RWPE2 (cell line): Measurements from ENCODE around the gene TCF7L2.

Experiments
- ATAC-seq: fragments of 200-7000 bp; cut with Tn5 transposase; 3 replicates; pipeline ENCODE4 v1.9.1; 2021; ENCODE audit warnings: low read depth
- DNase-seq: peaks from one replicate; pipeline ENCODE4 v3.0.0-alpha.2; 2020; ENCODE audit warnings: low spot score
- H3K27ac ChIP-seq: fragments of 450-650 bp; 2 replicates; pipeline ENCODE4 v1.5.1; 2017; ENCODE audit warnings: mild to moderate bottlenecking; ENCODE audit not compliant: poor library complexity, severe bottlenecking
- H3K27me3 ChIP-seq: fragments of 250-450 bp; sonication (Bioruptor Pico); 2 replicates; pipeline ENCODE4 v1.5.1; 2021; ENCODE audit warnings: mild to moderate bottlenecking, moderate library complexity; ENCODE audit not compliant: insufficient read depth, poor library complexity, severe bottlenecking
- H3K36me3 ChIP-seq: fragments of 250-450 bp; sonication (Bioruptor Pico); 2 replicates; pipeline ENCODE4 v1.5.1; 2020; ENCODE audit warnings: low read depth, mild to moderate bottlenecking, moderate library complexity
- H3K4me1 ChIP-seq: fragments of 250-450 bp; sonication (Bioruptor Pico); 2 replicates; pipeline ENCODE4 v1.5.1; 2021; ENCODE audit warnings: mild to moderate bottlenecking, moderate library complexity; ENCODE audit not compliant: insufficient read depth, poor library complexity, severe bottlenecking
- H3K4me3 ChIP-seq: fragments of 250-450 bp; sonication (Bioruptor Pico); 2 replicates; pipeline ENCODE4 v1.5.1; 2021; ENCODE audit warnings: mild to moderate bottlenecking, moderate library complexity; ENCODE audit not compliant: severe bottlenecking
- H3K9me3 ChIP-seq: fragments of 250-450 bp; sonication (Bioruptor Pico); 2 replicates; pipeline ENCODE4 v1.5.1; 2021; ENCODE audit warnings: mild to moderate bottlenecking, moderate library complexity; ENCODE audit not compliant: severe bottlenecking
- TF ChIP-seq, protein P1 (sequence below): fragments of 450-650 bp; IDR thresholded peaks from one replicate; pipeline ENCODE4 v1.5.1; 2017; ENCODE audit warnings: mild to moderate bottlenecking, moderate library complexity; ENCODE audit not compliant: poor library complexity, severe bottlenecking

Gene TCF7L2

DNA sequence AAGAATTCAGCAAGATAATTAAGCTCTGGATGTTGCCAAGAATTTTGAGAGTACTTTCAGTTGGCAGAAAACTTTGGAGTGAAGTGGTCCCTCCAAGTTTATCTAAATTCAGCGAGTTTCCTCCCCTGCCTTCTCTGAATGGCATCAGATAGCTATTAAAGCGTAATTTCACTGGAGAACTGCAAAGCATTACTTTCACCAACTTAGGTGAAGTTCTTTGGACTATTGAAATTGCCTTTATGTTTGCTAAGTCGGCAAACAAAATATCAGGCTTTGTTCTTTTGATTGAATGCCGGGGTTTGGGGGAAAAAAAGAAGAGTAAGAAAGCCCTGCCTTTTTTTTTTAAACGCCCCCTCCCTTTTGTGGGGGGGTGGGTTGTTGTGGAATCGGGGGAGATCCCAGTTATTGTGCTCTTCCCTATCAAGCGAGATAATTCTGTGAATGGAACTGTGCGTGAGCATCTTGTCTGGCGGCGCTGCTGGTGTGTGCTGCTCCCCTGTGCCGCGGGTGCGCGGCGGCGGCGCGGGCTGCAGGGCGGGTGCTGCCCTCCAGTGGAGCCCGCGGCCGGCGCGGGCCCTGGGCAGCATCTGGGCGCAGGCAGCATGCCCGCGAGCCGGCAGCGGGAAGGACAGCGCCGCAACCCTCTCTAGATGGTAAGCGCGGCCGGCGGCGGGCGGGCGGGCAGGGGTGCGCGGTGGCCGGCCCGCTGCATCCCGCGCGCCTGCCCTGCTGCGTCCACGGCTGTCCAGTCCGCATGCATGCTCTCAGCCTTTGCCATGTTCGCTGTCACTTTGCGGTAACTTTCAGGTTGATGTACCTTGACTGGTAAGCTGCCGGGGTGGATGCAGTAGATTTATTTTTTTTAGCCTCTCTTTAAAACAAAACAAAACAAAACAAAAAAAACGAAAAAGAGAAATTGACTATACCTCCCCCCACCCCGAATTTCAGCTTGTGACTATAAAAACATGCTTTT lies 176.5 kb downstream of the TCF7L2 start:
- ATAC-seq: peak; percentile 99
- H3K27me3 ChIP-seq: no peaks in the 10 kb centered on the region
- H3K27ac ChIP-seq: no peak overlapping the region
- peak overlapping the region; percentile 8 for H3K4me3 ChIP-seq
- TF ChIP-seq, protein P1, sequence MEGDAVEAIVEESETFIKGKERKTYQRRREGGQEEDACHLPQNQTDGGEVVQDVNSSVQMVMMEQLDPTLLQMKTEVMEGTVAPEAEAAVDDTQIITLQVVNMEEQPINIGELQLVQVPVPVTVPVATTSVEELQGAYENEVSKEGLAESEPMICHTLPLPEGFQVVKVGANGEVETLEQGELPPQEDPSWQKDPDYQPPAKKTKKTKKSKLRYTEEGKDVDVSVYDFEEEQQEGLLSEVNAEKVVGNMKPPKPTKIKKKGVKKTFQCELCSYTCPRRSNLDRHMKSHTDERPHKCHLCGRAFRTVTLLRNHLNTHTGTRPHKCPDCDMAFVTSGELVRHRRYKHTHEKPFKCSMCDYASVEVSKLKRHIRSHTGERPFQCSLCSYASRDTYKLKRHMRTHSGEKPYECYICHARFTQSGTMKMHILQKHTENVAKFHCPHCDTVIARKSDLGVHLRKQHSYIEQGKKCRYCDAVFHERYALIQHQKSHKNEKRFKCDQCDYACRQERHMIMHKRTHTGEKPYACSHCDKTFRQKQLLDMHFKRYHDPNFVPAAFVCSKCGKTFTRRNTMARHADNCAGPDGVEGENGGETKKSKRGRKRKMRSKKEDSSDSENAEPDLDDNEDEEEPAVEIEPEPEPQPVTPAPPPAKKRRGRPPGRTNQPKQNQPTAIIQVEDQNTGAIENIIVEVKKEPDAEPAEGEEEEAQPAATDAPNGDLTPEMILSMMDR: peak; percentile 98
- H3K4me1 ChIP-seq: peaks cover 14% of the 10 kb centered on the region
- peak; percentile 71 for DNase-seq
- H3K9me3 ChIP-seq: no peaks in the 10 kb centered on the region
- no peaks in the 10 kb centered on the region for H3K36me3 ChIP-seq

DNA sequence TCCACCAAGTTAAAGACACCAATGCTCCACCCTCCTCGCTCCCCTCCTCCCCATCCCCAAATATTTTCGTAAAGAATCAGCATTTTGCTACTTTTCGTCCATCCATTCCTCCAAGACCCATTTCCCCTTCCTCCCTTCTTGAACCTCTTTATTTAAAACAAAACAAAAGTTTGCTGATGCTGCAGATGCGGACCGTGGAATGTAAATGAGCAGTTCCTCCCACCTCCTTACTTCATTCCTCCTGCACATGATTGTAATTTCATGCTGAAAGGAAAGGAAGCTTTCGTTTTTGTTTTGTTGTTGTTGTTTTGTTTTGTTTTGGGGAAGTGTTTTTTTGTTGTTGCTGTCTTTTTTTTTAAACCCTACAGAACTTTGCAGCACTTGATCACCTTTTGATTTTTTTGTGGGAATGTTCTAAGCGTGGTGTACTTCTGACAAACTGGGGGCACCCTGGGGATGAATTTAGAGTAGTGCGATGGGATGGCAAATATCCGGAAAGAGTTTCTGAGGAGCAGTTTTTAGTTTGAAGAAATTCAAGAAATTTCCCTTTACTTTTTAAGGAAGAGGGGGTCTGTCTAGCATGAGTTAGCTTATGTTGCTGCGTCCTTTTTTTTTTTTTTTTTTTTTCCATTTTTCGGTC lies 177.3 kb downstream of the TCF7L2 start:
- Histone ChIP-seq H3K36me3 (no peaks in the 10 kb centered on the region), H3K9me3 (no peaks in the 10 kb centered on the region), H3K27ac (no peak overlapping the region), H3K27me3 (no peaks in the 10 kb centered on the region), H3K4me3 (no peak overlapping the region), H3K4me1 (peaks cover 23% of the 10 kb centered on the region)
- ATAC-seq (no peak), DNase-seq (no peak)
- TF ChIP-seq, protein P1: no peak

DNA sequence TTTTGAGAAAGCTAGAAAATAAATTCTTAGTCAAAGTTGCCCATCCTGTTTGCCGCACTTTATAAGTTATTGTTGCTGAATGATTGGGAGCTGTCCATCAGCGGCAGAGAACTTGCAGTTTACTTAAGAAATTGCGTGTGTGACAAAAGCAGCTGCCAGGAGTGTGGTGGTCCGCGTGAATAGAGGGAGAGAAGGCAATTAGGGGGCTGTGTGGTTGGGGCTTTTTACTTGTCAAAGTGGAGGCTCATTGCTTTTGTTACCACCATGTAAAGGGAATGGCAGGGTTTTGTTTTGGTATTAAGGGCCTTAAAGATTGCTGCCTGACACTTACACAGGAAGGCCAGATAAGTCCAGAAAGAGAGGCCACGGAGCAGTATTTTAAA lies 177.8 kb downstream of the TCF7L2 start:
- Histone ChIP-seq H3K36me3 (no peaks in the 10 kb centered on the region), H3K27me3 (no peaks in the 10 kb centered on the region), H3K4me1 (peaks cover 23% of the 10 kb centered on the region), H3K27ac (no peak overlapping the region), H3K9me3 (no peaks in the 10 kb centered on the region), H3K4me3 (no peak overlapping the region)
- TF ChIP-seq, protein P1: no peak
- DNase-seq (no peak), ATAC-seq (no peak)

DNA sequence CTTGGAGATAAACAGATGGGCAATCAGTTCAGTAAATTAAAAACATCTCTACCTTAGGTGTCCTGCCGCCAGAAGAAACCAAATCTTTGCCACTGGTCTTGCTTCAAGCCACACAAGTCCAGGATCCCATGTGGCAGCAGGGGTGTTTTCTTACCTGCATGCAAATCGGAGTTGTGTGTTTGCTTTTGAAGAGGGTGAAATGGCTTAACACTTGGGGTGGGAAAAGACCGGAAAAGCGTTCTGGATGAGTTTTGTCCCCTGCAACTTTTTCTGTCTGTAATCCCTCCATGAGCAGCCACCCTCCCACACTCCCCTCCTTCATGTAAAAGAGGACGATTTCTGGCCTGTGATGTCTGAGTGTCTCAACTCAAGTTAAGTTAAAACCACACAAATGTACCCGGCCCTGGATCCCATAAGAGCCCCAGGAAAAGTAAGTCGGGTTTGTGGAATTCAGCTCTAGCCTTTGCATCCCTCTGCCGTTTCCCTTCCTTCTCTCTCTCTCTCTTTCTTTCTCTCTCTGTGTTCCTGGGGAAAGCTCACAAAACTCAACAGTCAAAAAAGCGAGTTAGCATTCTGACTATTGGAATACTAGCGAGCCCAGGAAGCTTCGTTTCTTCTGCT lies 178.5 kb downstream of the TCF7L2 start:
- Histone ChIP-seq H3K27ac (no peak overlapping the region), H3K36me3 (no peaks in the 10 kb centered on the region), H3K4me1 (peaks cover 23% of the 10 kb centered on the region), H3K4me3 (no peak overlapping the region), H3K27me3 (no peaks in the 10 kb centered on the region), H3K9me3 (no peaks in the 10 kb centered on the region)
- TF ChIP-seq, protein P1: no peak
- no peak for ATAC-seq
- DNase-seq: no peak
